SKM-1 treated with dmso at 0.1 percent for 144 hours (cell line): ENCODE results near the gene SHROOM3.

ENCODE experiments used
- DNase-seq: peaks from one replicate; lab custom pipeline; 2025; ENCODE audit not compliant: unreplicated experiment; lab: John Stamatoyannopoulos, UW

Gene SHROOM3

DNA sequence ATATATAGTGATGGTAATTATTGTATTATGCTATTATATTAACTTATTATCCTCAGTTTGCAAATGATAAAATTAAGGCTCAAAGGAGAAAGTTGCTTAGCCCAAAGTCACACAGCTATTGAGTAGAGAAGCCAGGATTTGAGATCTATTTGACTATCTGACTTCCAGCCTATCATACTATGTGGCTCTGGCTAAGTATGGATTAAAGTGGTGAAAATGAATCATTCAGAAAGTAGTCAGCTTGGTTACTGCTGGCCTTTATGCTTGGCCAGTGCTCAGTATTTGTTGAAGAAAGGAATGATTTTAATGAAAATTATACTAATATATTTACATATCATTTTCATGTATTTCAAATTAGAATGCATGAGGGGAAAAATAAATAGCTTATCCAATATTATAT is 219.8 kb downstream of the SHROOM3 start:
- DNase-seq = no peak

DNA sequence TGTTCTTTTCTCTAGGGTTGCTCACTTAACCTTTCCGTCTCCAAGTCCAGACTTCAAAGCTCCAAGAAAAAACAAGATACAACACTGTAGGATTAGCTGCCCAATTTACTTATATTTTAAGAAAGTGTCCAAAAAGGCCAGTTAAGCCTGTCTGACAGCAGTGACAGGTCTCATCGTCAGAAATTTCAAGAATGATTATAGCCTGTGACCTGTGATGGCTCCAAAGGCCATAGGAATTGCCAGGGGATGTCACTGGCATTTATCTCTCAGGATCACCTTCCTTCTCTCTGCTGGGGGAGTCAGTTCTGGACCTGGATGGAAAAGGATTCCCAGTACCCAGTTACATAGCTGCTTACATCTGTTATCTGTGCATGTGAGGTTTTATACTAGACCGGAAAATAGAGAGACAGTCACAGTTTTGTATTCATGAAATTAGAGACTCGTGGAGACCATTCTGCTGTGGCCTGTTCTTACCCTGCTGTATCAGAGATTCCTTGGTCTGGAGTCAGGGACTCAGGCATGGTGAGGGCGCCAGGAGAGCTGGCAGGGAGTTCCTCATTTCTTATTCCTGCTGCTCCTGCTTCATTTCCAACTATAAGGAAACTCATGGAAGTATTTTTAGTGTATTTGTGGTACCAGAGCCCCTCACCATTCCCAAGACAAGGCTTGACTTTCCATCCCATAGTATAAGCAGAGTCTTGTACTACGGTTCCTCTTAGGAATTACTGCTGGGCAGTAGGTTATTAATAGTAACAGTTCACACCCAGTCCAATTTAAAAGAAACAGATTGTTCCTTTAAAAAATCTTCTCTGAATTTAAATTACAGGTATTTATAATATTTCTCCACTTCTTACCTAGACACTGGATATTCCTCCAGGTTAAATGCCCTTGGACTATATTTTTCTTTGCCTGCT is 220.8 kb downstream of the SHROOM3 start:
- DNase-seq = no peak

DNA sequence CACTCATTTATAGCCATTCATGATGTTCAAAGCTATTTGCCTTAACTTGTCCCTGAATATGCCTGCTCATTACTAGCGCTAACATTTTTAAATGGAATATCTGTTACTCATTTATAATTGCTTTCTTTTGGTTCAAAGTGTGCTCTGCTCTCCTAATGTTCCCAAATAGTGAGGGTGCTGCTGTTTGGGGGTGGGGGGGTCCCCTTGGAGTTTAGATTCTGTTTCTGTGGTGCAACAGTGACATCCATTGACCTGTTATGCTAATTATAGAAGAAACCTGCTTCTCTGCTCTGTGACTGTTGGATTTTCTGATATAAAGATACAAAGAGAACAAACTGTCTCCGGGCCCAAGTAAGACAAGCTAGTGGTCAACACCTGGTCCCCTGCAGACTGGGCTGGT is 222.4 kb downstream of the SHROOM3 start:
- DNase-seq = no peak

DNA sequence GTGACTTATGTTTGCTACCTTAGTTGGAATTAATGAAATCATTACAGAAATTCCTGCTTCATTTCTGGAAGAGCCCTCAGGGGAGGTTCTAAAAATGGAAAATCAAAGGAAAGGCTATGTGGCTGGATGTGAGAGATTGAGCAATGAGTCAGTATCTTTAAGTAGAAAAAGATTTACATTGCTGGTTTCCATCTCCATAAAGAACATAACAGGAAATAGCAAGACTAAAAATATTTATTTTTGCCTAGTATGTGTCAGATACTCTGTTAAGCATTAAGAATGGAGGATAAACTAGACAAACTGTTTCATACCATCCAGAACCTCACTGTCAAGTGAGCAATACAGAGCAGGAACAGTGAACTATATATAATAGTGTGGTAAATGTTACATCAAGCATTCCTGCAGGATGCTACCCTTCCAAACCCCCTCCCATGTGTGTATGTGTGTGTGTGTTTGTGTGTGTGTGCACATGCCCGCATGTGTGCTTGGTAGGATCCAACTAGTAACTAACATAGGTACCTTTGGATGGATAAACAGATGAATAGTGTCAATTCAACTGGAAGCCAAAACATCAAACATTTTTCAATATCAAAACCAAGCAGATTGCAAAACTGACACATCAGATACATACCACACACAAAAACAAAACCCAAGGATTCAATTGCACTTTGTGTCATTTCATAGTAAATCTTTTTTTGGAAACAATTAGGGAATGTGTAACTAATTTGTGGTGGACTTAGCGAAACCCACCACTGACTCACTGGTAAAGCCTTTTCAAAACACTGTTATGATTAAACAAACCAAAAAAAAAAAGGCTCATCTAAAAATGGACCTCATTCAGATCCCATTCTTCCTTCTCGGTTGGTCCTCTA is 223.4 kb downstream of the SHROOM3 start:
- DNase-seq = no peak

DNA sequence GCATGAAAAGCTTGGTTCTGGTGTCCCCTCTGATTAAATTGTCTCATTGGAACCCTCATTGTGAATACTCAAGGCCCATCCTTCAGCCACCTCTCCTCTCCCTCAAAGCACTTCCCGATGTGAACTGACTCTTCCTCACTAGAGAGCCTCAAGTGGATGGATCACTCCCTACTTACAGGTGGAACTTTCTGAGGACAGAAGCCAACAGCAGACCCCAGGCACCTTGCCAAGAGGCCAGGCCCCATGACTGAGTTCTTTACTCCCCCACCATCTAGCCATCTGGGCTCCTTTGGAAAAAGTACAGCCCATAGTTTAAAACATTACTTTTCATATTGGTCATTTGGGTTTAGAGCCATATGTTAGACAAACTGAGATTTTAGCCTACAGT is 224.1 kb downstream of the SHROOM3 start:
- DNase-seq = no peak

DNA sequence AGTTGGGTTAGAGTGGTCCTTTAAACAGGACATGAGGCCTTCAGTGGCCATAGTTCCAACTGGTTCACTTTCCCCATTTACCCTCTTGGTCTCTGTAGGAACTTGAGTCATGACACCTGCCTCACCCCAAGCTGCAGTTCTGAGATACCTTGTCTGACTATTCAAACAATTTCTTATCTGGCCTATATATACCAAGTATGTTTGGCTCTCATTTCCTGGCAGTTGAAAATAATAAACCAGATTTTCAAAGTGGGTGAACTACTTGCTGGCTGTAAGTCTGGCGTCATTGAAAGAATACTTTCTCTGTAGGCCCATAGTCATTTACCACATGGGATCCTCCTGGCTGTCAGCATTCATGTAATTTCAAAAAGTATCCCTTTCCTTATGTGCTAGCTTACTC is 228.8 kb downstream of the SHROOM3 start:
- no peak for DNase-seq

DNA sequence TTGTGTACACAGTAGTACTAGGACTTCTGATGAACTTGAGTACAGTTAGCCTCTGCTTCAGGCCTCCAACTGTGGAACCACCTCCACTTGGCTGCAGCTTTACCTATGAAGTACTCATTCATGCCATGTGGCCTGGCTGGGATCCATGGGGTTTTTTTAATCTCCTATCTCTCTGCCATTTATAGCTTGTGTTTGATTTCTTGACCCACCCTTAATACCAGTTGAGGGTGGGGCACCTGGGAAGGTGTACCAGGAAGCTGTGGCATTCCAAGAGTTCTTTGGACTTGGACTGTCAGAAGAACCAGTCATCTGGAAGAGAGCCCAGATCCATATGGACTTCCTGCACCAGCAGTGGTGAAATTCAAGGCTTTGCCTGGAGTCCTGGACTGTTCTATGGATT is 230.1 kb downstream of the SHROOM3 start:
- no peak for DNase-seq

DNA sequence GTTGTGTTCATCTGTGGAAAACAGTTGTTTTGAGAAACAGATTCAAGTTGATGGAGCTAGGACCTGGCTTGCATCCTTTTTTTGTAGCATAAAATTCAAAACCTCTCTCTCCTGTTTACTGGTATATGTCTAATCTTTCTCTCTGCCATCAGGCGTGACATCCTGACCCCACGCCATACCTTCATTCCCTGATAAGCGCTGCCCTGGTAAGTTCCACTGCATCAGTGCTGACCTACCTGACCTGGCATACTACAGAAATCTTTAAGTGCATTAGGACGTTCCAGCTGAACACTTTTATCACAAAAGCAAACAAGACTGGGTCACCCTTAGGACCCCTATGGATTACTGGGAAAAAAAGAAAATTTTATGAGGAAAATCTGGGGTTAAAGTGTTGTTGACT is 230.7 kb downstream of the SHROOM3 start:
- no peak for DNase-seq

DNA sequence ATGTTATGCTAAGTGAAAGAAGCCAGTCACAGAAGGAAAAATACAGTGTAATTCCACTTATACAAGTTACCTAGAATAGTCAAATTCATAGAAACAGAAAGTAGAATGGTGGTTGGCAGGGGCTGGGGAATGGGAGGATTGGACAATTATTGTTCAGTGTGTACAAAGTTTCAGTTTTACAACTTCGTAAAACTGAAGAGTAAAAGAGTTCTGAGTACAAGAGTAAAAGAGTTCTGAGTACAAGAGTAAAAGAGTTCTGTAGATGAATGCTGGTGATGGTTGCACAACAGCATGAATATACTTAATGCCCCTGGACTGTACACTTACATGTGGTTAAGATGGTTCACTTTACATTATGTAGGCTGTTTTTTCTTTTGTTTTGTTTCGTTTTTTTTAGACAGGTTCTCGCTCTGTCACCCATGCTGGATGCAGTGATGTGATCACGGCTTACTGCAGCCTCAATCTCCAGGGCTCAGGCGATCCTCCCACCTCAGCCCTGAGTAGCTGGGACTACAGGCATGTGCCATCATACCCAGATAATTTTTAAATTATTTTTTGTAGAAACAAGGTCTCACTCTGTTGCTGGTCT is 232.0 kb downstream of the SHROOM3 start:
- no peak for DNase-seq

DNA sequence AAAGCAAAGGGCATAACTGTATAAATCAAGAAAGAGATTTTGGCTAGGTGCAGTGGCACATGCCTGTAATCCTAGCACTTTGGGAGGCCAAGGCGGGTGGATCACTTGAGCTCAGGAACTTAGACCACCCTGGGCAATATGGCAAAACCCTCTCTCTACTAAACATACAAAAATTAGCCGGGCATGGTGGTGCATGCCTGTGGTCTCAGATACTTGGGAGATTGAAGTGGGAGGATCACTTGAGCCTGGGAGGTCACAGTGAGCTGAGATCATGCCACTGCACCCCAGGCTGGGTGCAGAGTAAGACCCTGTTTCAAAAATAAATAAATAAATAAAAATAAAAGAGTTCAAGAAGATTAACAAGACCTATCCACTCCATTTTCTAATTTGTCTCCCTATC is 235.6 kb downstream of the SHROOM3 start:
- DNase-seq = no peak

DNA sequence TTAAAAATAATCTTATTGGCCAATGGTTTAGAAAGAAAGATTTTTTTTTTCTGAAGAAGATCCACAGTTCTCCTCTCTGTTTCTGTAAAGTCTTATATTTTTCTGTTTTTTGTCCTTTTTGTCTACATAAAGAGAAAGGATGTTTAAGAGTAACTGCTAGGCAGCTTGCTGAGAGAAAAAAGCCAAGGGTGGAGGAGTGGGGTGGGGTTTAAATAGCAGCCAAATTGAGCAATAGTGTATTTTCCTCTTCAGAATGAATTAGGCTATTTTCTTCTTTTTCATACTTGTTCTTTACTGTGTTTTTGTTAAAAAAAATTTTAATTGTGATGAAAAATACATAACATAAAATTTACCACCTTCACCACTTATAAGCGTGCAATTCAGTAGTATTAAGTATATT is 238.3 kb downstream of the SHROOM3 start:
- DNase-seq = no peak

DNA sequence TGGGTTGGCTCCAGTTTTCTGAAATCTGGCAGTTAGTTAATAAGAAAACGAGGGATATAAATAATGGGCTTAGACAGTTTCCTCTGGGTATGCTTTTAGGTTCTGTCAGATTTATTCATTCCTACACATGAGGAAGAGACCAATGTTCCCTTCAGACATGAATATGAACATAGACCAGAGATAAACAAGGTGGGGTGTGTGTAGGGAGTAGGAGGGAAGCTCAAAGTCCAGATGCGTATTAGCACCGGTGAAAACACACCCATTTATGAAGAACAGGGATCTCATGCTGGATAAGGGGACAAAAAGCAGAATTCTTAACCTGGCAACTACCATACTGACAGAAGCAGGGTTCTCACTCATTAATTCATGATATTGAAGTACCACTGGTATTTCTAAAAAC is 240.0 kb downstream of the SHROOM3 start:
- DNase-seq = no peak

DNA sequence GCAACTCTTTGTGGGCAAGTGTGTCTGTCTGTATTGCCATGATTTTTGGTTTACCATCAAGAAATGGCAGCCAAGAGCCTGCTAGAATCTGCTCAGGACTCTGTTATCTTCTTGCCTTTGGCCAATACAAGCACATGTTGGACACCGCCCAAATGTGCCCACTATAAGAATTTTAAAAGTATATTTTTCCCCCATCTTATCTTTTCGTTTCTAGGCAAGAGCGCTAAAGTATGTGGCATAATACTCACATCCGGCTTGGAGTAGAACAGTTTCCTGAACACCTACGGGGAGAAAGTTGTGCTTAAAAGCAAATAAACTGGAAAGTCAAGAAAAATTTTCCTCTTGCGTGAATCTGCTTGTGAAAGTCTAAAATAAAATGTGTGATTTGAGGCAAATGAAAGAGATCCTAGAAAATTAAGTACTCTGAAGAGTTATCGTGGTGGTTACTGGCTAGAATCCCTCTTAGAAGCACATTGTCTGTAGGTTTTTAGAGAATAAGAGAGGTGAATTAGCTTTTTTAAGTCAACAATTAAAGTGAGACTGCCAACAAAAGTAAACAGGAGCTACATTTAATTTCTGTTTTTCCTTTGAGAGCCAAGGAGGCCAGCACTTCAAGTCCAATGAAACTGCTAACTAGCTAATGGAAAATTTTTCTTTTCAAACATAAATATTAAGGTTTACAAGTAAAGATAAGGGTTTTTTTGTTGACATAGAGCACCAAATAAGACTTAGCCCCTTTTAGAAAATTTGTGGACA is 242.7 kb downstream of the SHROOM3 start:
- DNase-seq = no peak

DNA sequence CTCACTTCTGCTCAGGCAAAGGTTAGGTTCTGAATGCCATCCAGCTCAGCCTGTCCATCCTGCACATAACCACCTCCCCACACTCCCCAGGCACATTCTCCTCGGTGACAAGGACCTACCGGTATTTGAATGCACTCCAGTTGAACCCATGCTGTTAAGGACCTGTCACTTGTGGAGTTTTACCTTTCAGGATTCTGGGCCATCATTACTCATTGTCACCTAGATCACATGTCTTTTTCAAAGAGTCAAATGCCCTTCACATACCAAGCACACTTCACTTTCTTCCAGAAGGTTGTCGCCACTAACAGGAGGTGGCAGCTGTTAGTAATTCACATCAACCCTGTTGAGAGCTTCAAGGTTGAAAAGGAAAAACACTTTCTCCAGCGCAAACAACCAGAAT is 244.7 kb downstream of the SHROOM3 start:
- DNase-seq = no peak

DNA sequence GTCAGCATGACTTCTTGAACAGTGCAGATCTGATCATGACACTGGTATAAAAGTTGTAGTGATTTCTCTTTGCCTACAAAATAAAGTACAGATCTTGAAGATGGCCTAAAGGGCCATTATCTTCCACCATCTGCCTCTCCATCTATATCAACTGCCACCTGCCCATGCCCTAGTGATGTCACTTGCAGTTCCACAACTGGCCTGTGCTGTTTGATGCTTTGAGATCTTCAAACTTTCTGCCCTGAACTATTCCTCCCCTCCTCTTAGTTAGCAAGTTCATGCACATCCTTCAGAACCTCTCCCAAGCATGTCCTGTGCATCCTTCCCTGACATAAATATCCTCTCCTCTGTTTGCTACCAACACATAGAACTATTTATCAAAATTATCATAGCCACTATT is 245.9 kb downstream of the SHROOM3 start:
- no peak for DNase-seq

DNA sequence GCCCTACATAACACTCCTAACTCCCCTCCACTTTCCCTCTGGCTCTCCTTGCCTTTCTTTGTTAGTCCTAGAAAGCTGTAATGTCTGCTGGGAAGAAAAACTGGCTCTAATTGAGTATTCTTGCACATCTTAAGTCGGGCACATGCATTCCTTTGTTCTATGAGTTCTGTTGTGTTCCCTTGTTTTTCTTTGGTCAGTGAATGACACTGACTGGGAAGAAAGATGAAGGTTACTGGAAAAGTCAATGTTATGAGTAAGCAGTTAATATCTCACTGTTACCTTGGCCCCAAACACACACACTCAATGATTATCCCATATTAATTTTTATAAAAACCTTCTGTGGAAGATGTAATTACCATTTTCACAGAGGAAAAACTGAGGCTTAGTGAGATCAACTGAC is 247.0 kb downstream of the SHROOM3 start:
- DNase-seq = no peak

DNA sequence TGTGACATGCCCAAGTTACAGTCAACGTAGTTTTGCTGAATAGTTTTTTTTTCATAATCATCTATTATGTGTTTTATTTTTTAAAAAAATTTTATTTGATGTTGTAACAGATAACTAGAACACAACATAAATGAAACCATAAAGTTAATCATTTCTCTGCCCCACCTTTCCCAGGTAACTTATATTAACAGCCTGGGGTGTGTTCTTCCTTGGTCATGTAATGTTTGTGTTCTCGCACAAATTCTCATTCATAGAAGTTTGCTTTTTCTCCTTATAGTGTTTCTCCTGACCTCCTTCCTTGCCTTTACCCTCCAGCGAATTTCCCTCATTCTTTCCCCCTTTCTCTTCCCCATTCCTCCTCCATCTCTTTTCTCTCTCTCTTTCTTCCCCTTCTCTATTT is 248.1 kb downstream of the SHROOM3 start:
- DNase-seq = no peak

DNA sequence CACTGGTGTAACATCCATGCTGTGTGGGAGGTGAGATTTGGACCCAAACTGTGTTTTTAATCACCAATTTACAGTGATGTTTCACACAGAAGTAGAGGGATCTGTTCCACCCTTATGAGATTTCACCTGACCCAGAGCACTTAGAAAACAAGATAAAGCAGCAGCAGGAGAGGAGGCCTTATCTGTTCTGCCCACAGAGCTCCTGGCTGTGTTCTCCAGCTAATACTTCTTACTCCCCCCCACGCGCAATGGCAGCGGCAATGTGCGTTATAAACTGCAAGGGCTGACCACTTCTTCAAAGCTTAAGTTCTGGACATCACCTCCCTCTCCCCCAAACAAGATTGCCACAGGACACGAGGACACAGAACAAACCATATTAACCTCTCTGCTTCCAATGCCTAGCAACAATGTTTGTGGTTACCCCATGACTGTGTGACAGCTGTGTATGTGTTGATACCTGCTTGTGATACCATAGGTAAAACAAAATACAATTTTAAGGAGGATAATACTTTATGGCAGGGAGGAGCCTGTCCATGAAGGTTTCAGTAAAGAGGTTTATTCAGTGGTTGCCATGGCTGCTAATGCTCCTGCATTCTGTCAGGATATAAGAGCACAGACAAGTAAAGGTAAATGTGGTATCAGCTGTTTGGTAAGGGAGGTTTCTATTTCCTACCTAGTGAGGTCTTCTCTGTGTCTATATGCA is 252.9 kb downstream of the SHROOM3 start:
- DNase-seq = no peak

DNA sequence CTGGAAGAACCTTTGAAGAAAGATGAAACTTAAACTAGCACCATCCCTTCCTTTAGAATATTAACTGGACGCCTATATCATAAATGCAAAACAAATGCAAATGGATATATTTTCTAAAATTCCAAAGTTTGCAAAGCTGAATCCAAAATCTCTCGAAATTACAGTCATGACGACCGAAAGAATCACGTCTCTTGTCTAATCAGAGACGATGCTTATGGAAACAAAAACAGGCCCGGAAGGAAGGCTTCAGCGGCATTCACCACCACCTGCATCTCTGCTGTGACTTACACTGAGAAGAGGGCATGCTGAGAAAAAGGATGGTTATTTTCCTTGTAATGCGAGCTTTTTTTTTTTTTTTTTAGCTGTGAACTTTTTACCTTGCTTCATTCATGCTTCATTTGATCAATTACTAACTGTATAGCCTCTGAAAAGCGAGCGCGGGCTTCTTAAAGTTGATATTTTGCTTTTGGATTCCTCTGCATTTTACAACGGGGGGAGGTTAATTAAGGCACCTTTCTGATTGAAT is 253.7 kb downstream of the SHROOM3 start:
- DNase-seq = no peak

DNA sequence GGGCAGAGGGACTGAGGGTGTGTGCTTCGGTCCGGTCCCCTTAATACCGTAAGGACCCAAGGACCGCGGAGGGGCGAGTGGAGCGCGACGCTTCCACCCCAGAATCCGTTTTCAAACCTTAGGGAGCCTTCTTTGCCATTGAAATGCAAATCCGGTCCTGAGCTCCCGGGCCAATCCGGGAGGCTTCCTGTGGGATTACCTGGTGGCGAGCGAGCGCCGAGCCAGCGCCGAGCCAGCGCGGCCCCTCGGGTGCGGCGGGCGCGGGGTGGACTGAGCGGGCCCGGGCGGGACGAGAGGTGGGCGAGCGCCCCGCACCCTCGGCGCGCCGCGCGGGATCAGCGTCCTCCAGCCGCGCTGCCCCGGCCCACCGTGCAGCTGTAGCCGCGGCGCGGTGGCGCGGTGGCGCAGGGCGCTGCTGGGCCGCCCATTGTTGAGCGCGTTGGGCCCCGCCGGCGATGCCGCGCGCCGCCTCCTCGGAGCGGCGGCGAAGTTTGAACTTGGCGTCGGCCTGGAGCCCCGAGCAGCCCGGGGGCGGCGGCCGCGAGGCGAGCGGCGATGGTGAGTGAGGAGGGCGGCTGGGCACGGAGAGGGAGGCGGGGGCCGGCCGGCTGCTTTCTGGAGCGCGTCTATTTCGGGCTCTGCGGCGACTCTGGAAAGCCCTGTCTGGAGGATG is 254.3 kb downstream of the SHROOM3 start:
- DNase-seq = no peak
